Thyroid gland (tissue), 4 donors: Measurements from ENCODE around the gene TPSD1. TPM values are rescaled to one million over a fixed set of nuclear protein-coding genes. Genes with fewer than 3 reads are reported as not detected.

ENCODE experiments used
- DNase-seq, 2 donors: peaks; one replicate each; pipeline ENCODE4 v3.0.0-alpha.2; 2019
- H3K27ac ChIP-seq, 3 donors: fragments of 200-600 bp; sonication (generic); 1 replicate in 2 of 3; 2 replicates in 1 of 3; pipeline ENCODE4 v1.5.1; 2016 to 2019; ENCODE audit warnings: mild to moderate bottlenecking in 1 of 3, moderate library complexity in 1 of 3
- H3K27me3 ChIP-seq: fragments of 200-600 bp; sonication (generic); one replicate; pipeline ENCODE4 v1.5.1; 2019
- H3K36me3 ChIP-seq, 2 donors: fragments of 200-600 bp; sonication (generic); one replicate each; pipeline ENCODE4 v1.5.1; 2016 to 2019
- H3K4me1 ChIP-seq, 2 donors: fragments of 200-600 bp; sonication (generic); one replicate each; pipeline ENCODE4 v1.5.1; 2017 to 2019
- H3K4me3 ChIP-seq, 3 donors: fragments of 200-600 bp; sonication (generic); replicated peaks in 1 of 3; 1 replicate in 2 of 3; 2 replicates in 1 of 3; pipeline ENCODE4 v1.5.1; 2016; ENCODE audit warnings: mild to moderate bottlenecking in 1 of 3
- H3K9me3 ChIP-seq: fragments of 200-600 bp; sonication (generic); one replicate; pipeline ENCODE4 v1.5.1; 2017
- CTCF ChIP-seq, 6 experiments: fragments of 200-600 bp in 3 of 6; fragments of 450-650 bp in 3 of 6; sonication (generic) in 3 of 6; IDR thresholded peaks; one replicate each; pipeline ENCODE4 v1.5.1; 2016 to 2019; ENCODE audit warnings: antibody characterized with exemption in 6 of 6, mild to moderate bottlenecking in 2 of 6, inconsistent platforms in 1 of 6, moderate library complexity in 1 of 6
- POLR2A ChIP-seq, 2 donors: fragments of 450-650 bp; IDR thresholded peaks; one replicate each; pipeline ENCODE4 v1.6.1; 2017; ENCODE audit warnings: antibody characterized with exemption in 2 of 2, mild to moderate bottlenecking in 2 of 2, moderate library complexity in 1 of 2
- whole genome bisulfite sequencing, 2 donors: methylation state at CpG; one replicate each; pipeline ENCODE4 v1.1.5; 2017; 5-methylcytosine and 5-hydroxymethylcytosine counted together
- intact Hi-C: fragments of 100-400 bp; cut with DNase I; formaldehyde crosslinking; loops from one replicate; pipeline ENCODE4 v1.15.1; 2023
- total RNA-seq, 4 donors: library from RNA; depleted of rRNA; stranded (reverse); fragments of >200 nt; gene quantifications; one replicate each; pipeline ENCODE4 v1.2.3, GENCODE V29; 2016

The TPSD1 gene
- total RNA-seq, 4 donors from 2014 or later = 0.33 TPM; not detected in 3

- Histone ChIP-seq H3K4me1 (peaks cover 0 to 3% of the 10 kb centered on the region in 2 donors), H3K4me3 (no peak overlapping the region), H3K27me3 (no peaks in the 10 kb centered on the region), H3K27ac (no peak overlapping the region), H3K36me3 (no peaks in the 10 kb centered on the region), H3K9me3 (no peaks in the 10 kb centered on the region)
- no peak for DNase-seq
- intact Hi-C loops = no loop called here
- no peak for TF ChIP-seq POLR2A (IDR thresholded peaks at IDR 0.05)
- 82 to 89% methylated on average over 18 to 19 of the region's 34 CpGs for WGBS, 2 donors
Observed at GRCh38 chr16:1257561-1258224, 1.8 kb downstream of the TPSD1 start.

- no peaks in the 10 kb centered on the region for H3K27me3 ChIP-seq
- no peak overlapping the region for H3K4me3 ChIP-seq
- H3K36me3 ChIP-seq = no peaks in the 10 kb centered on the region
- no peak for DNase-seq
- TF ChIP-seq CTCF (IDR thresholded peaks at IDR 0.05) = no peak
- TF ChIP-seq POLR2A (IDR thresholded peaks at IDR 0.05) = no peak
- H3K27ac ChIP-seq = no peak overlapping the region
- H3K9me3 ChIP-seq = no peaks in the 10 kb centered on the region
- WGBS, 2 donors = 67 to 74% methylated on average over 5 to 8 of the region's 12 CpGs
- intact Hi-C loops = no loop called here
- peaks cover 0 to 3% of the 10 kb centered on the region in 2 donors for H3K4me1 ChIP-seq
Observed at GRCh38 chr16:1258225-1258600, 2.3 kb downstream of the TPSD1 start.

- intact Hi-C loops = no loop called here
- Histone ChIP-seq H3K36me3 (no peaks in the 10 kb centered on the region), H3K4me1 (peaks cover 0 to 3% of the 10 kb centered on the region in 2 donors), H3K9me3 (no peaks in the 10 kb centered on the region), H3K27ac (no peak overlapping the region), H3K27me3 (no peaks in the 10 kb centered on the region), H3K4me3 (no peak overlapping the region)
- TF ChIP-seq POLR2A (IDR thresholded peaks at IDR 0.05) = no peak
- TF ChIP-seq CTCF (IDR thresholded peaks at IDR 0.05) = no peak
- WGBS, 2 donors = 16 to 23% methylated on average over 7 to 32 of the region's 42 CpGs
- DNase-seq = no peak
Observed at GRCh38 chr16:1258906-1259759, 3.3 kb downstream of the TPSD1 start.

- Histone ChIP-seq H3K4me1 (peaks cover 0 to 3% of the 10 kb centered on the region in 2 donors), H3K27ac (no peak overlapping the region), H3K27me3 (no peaks in the 10 kb centered on the region), H3K9me3 (no peaks in the 10 kb centered on the region), H3K36me3 (no peaks in the 10 kb centered on the region), H3K4me3 (no peak overlapping the region)
- TF ChIP-seq CTCF (IDR thresholded peaks at IDR 0.05) = no peak
- no peak for TF ChIP-seq POLR2A (IDR thresholded peaks at IDR 0.05)
- DNase-seq = no peak
- 44 to 57% methylated on average over 6 to 8 of the region's 11 CpGs for WGBS, 2 donors
- intact Hi-C loops = no loop called here
Observed at GRCh38 chr16:1259760-1260068, 3.8 kb downstream of the TPSD1 start.

- WGBS, 2 donors = 76 to 82% methylated on average over 20 of the region's 36 CpGs
- intact Hi-C loops = no loop called here
- H3K27me3 ChIP-seq = no peaks in the 10 kb centered on the region
Observed at GRCh38 chr16:1260101-1260680, 4.3 kb downstream of the TPSD1 start.

More at GRCh38 chr16:1260101-1260680, 4.3 kb downstream of the TPSD1 start:
- H3K4me3 ChIP-seq = no peak overlapping the region
- no peak overlapping the region for H3K27ac ChIP-seq
- no peaks in the 10 kb centered on the region for H3K9me3 ChIP-seq
- no peak for TF ChIP-seq CTCF (IDR thresholded peaks at IDR 0.05)
- no peak for TF ChIP-seq POLR2A (IDR thresholded peaks at IDR 0.05)
- H3K4me1 ChIP-seq = peaks cover 0 to 3% of the 10 kb centered on the region in 2 donors
- no peaks in the 10 kb centered on the region for H3K36me3 ChIP-seq
- DNase-seq = no peak
